ENCODE results near the gene GPR152. TPM values are rescaled to one million over a fixed set of nuclear protein-coding genes. Genes with fewer than 3 reads are reported as not detected.

The GPR152 gene
- total RNA-seq, 1 experiment from 2014 or later = not detected

DNA sequence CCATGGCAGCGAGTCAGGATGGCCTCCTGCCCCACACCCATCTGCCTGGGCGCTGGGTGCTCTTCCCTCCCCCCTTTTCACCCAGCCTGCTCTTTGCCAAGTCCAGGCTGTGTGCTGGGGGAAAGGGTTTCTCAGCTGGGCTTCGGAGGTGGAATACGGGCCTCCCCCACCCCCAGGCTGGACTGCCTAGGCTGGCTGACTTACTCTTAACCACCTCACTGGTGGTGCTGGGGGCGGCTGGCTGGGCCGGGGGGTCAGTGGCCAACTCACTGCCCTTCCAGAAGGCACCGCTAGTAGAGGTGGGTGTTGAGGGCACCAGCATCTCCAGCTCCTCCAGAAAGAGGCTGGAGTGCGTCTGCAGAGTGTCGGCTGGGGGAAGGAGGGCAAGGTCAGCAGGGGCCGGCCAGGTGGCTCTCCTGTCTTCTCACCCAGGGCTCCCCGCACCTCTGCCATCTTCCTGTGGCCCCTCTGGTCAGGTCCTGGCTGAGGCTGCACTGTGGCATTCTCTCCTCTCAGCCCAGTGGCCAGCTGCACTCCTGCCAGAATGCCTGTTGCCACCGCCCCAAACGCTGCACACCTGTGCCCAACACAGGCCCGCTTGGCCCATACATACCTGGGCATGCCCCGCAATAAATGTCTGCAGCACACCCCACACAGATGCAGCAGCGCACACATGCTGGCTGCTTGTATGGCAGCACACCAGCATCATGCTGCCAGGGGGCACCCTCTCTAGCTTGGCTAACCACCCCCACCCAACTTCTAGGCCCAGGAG lies 42.9 kb upstream of the GPR152 start:
- no peaks in the 10 kb centered on the region for H3K9me3 ChIP-seq (ENCODE audit: control insufficient read depth in 1 of 2, insufficient read depth in 1 of 2, low read depth in 1 of 2, low read length in 2 of 2)
- no peaks in the 10 kb centered on the region for H3K79me2 ChIP-seq (ENCODE audit: insufficient read depth, low read length)
- DNase-seq (ENCODE audit: low read depth, low spot score) (no peak), ATAC-seq (no peak)
- H4K20me1 ChIP-seq (ENCODE audit: insufficient read depth) = no peaks in the 10 kb centered on the region
- ChIA-PET CTCF (no interaction called here), RAD21 (ENCODE audit: low non-redundant PET in 1 of 2, low total read pairs in 2 of 2, uncharacterized antibody in 2 of 2, unreplicated experiment in 2 of 2) (no interaction called here), POLR2A (no interaction called here)
- H3K36me3 ChIP-seq (ENCODE audit: control insufficient read depth in 1 of 2, insufficient read depth in 2 of 2, low read length in 2 of 2) = peaks cover 0 to 5% of the 10 kb centered on the region in 2 experiments; a peak in 2 of 4 replicates
- H2AFZ ChIP-seq (ENCODE audit: low read depth, low read length, poor library complexity, severe bottlenecking) = no peak overlapping the region
- H3K4me3 ChIP-seq (replicated peaks in 1 of 2; ENCODE audit: low read depth in 1 of 2, low read length in 2 of 2) = no peak overlapping the region
- no TSS peak for BruUV-seq (replicated peaks)
- H3K27ac ChIP-seq (ENCODE audit: low read depth, low read length) = no peak overlapping the region
- intact Hi-C loops (cut with micrococcal nuclease) = no loop called here
- H3K4me2 ChIP-seq (ENCODE audit: low read length) = no peak overlapping the region
- no peaks in the 10 kb centered on the region for H3K9me2 ChIP-seq (ENCODE audit: insufficient read depth)
- no peaks in the 10 kb centered on the region for H3K27me3 ChIP-seq (ENCODE audit: insufficient read depth, low read length)
- H3K4me1 ChIP-seq (ENCODE audit: control insufficient read depth in 1 of 2, insufficient read depth in 2 of 2, low read length in 2 of 2) = no peaks in the 10 kb centered on the region
- TF ChIP-seq SP1 (IDR thresholded peaks at IDR 0.05; ENCODE audit: low read depth) = no peak
- no peak for TF ChIP-seq EGR1 (IDR thresholded peaks at IDR 0.05; ENCODE audit: low read depth)
- TF ChIP-seq, protein P1, sequence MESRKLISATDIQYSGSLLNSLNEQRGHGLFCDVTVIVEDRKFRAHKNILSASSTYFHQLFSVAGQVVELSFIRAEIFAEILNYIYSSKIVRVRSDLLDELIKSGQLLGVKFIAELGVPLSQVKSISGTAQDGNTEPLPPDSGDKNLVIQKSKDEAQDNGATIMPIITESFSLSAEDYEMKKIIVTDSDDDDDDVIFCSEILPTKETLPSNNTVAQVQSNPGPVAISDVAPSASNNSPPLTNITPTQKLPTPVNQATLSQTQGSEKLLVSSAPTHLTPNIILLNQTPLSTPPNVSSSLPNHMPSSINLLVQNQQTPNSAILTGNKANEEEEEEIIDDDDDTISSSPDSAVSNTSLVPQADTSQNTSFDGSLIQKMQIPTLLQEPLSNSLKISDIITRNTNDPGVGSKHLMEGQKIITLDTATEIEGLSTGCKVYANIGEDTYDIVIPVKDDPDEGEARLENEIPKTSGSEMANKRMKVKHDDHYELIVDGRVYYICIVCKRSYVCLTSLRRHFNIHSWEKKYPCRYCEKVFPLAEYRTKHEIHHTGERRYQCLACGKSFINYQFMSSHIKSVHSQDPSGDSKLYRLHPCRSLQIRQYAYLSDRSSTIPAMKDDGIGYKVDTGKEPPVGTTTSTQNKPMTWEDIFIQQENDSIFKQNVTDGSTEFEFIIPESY (IDR thresholded peaks at IDR 0.05; ENCODE audit: extremely low read depth, insufficient replicate concordance, low read length) = no peak
- H3K9ac ChIP-seq (ENCODE audit: low read length) = no peak overlapping the region

DNA sequence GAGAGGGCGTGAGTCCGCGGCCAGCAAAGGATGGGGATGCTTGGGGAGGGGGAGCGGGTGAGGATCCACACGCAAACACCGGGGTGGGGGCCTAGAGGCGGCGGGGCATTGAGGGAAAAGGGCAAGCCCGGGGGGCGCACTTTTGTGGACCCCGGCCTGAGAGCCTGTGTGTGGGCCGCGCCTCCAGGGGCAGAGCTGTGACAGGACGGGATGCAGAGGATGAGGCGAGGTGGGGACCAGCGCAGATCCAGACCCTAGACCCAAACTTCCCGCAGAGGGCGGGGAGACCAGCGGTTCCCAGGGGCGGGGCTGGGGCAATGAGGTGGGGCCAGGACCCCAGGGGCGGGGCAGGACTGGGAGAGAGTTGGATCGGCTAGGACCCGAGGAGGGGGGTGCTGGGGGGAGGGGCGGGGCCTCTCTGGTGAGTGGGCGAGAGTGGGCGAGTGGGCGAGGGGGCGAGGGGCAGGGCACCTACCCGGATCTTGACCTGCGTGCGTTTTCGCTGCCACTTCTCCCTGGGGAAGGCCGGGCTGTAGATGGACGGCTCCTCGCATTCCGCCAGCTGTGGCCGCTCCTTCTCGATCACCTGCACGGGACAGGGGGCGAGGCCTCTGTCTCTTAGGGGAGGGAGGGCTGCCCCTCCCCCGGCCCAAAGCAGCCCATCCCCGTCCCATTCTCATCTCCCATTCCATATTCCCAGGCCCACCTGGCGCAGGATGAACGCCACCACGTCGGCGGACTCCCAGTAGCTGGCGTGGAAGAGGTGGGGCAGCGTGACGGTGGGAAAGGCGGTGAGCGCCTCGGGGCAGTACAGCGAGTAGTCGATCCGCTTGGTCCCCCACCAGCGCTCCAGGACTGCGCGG lies 42.1 kb upstream of the GPR152 start:
- ATAC-seq (no peak), DNase-seq (ENCODE audit: low read depth, low spot score) (no peak)
- H4K20me1 ChIP-seq (ENCODE audit: insufficient read depth) = no peaks in the 10 kb centered on the region
- no peaks in the 10 kb centered on the region for H3K27me3 ChIP-seq (ENCODE audit: insufficient read depth, low read length)
- no peaks in the 10 kb centered on the region for H3K9me2 ChIP-seq (ENCODE audit: insufficient read depth)
- no peaks in the 10 kb centered on the region for H3K9me3 ChIP-seq (ENCODE audit: control insufficient read depth in 1 of 2, insufficient read depth in 1 of 2, low read depth in 1 of 2, low read length in 2 of 2)
- H3K4me1 ChIP-seq (ENCODE audit: control insufficient read depth in 1 of 2, insufficient read depth in 2 of 2, low read length in 2 of 2) = no peaks in the 10 kb centered on the region
- TF ChIP-seq FOSL1 (IDR thresholded peaks at IDR 0.05; ENCODE audit: low read depth) (no peak), RAD21 (IDR thresholded peaks at IDR 0.05; ENCODE audit: low read depth) (no peak), ZFX (IDR thresholded peaks at IDR 0.05) (no peak)
- intact Hi-C loops (cut with micrococcal nuclease) = no loop called here
- no peak overlapping the region for H3K9ac ChIP-seq (ENCODE audit: low read length)
- H3K4me3 ChIP-seq (replicated peaks in 1 of 2; ENCODE audit: low read depth in 1 of 2, low read length in 2 of 2) = no peak overlapping the region
- H2AFZ ChIP-seq (ENCODE audit: low read depth, low read length, poor library complexity, severe bottlenecking) = no peak overlapping the region
- H3K36me3 ChIP-seq (ENCODE audit: control insufficient read depth in 1 of 2, insufficient read depth in 2 of 2, low read length in 2 of 2) = peaks cover 0 to 5% of the 10 kb centered on the region in 2 experiments; a peak in 2 of 4 replicates
- ChIA-PET RAD21 (ENCODE audit: low non-redundant PET in 1 of 2, low total read pairs in 2 of 2, uncharacterized antibody in 2 of 2, unreplicated experiment in 2 of 2) (no interaction called here), POLR2A (no interaction called here), CTCF (no interaction called here)
- BruUV-seq (replicated peaks) = no TSS peak
- no peaks in the 10 kb centered on the region for H3K79me2 ChIP-seq (ENCODE audit: insufficient read depth, low read length)
- H3K27ac ChIP-seq (ENCODE audit: low read depth, low read length) = no peak overlapping the region
- H3K4me2 ChIP-seq (ENCODE audit: low read length) = no peak overlapping the region

Measured in HCT116 (cell line).